HEK293 (cell line): ENCODE data around the gene SCFD1.

Source experiments
- BCL11B ChIP-seq: fragments of 450-650 bp; formaldehyde crosslinking; IDR thresholded peaks from 2 replicates; pipeline ENCODE4 v1.5.1; 2016; ENCODE audit warnings: low read depth, missing biosample characterization, missing genetic modification characterization
- CTCF ChIP-seq: fragments of 450-650 bp; formaldehyde crosslinking; IDR thresholded peaks from 2 replicates; pipeline ENCODE4 v1.5.1; 2016; ENCODE audit warnings: missing biosample characterization, missing genetic modification characterization

GRCh38 chr14:30638926-30639325 is 16.8 kb downstream of the SCFD1 start:
- TF ChIP-seq CTCF (tag by site-specific recombination) (no peak), BCL11B (no peak)
